ENCODE data around the gene DNAJC11.
A peak's percentile ranks its signal among the peaks of the same experiment; 100 is the strongest.

The DNAJC11 gene

GRCh38 chr1:6619045-6619444, 82.6 kb downstream of the DNAJC11 start:
- no peak for DNase-seq (ENCODE audit: low spot score in 2 of 2)
- H3K9me3 Mint-ChIP-seq = no peaks in the 10 kb centered on the region
- peaks cover 5% of the 10 kb centered on the region for H3K36me3 Mint-ChIP-seq
- no peak for ATAC-seq (ENCODE audit: low read depth)
- H3K4me1 Mint-ChIP-seq = peaks cover 9% of the 10 kb centered on the region
- H3K27ac Mint-ChIP-seq = no peak overlapping the region
- H3K27me3 Mint-ChIP-seq = no peaks in the 10 kb centered on the region
- H3K4me3 Mint-ChIP-seq = no peak overlapping the region

GRCh38 chr1:6614929-6615785, 86.5 kb downstream of the DNAJC11 start:
- ATAC-seq (ENCODE audit: low read depth) = no peak
- no peaks in the 10 kb centered on the region for H3K27me3 Mint-ChIP-seq
- H3K4me3 Mint-ChIP-seq = peak overlapping the region; percentile 70
- peaks cover 2% of the 10 kb centered on the region for H3K36me3 Mint-ChIP-seq
- H3K27ac Mint-ChIP-seq = no peak overlapping the region
- peak in 1 of 2 donors; percentile 35 for DNase-seq (ENCODE audit: low spot score in 2 of 2)
- peaks cover 10% of the 10 kb centered on the region for H3K4me1 Mint-ChIP-seq
- H3K9me3 Mint-ChIP-seq = no peaks in the 10 kb centered on the region

- H3K36me3 Mint-ChIP-seq = no peaks in the 10 kb centered on the region
- no peak overlapping the region for H3K27ac Mint-ChIP-seq
- H3K4me1 Mint-ChIP-seq = peaks cover 10% of the 10 kb centered on the region
- no peaks in the 10 kb centered on the region for H3K9me3 Mint-ChIP-seq
- DNase-seq (ENCODE audit: low spot score in 2 of 2) (peak; percentile 26 to 44), ATAC-seq (ENCODE audit: low read depth) (no peak)
- H3K4me3 Mint-ChIP-seq = peak overlapping the region; percentile 90
- H3K27me3 Mint-ChIP-seq = no peaks in the 10 kb centered on the region
These were observed 87.3 kb downstream of the DNAJC11 start for GRCh38 chr1:6614019-6614928.

GRCh38 chr1:6613361-6614018, 88.1 kb downstream of the DNAJC11 start, which contains the start of gene PHF13:
TSS of gene PHF13 (plus strand) at chr1:6613731. CDS start at chr1:6614067, 336 bp downstream.
- ATAC-seq (ENCODE audit: low read depth) (peak; percentile 92), DNase-seq (ENCODE audit: low spot score in 2 of 2) (peak; percentile 97 to 100)
- Mint-ChIP-seq H3K27ac (peak within 1 kb of the TSS; percentile 81), H3K4me1 (peaks cover 10% of the 10 kb centered on the region), H3K36me3 (no peaks in the 10 kb centered on the region), H3K27me3 (no peaks in the 10 kb centered on the region), H3K4me3 (peak within 1 kb of the TSS; percentile 90), H3K9me3 (no peaks in the 10 kb centered on the region)

- peak; percentile 35 for ATAC-seq (ENCODE audit: low read depth)
- DNase-seq (ENCODE audit: low spot score in 2 of 2) = peak in 1 of 2 donors; percentile 24
- Mint-ChIP-seq H3K4me1 (peaks cover 10% of the 10 kb centered on the region), H3K27ac (peak overlapping the region; percentile 81), H3K4me3 (peak overlapping the region; percentile 90), H3K36me3 (no peaks in the 10 kb centered on the region), H3K27me3 (no peaks in the 10 kb centered on the region), H3K9me3 (no peaks in the 10 kb centered on the region)
These were observed 88.8 kb downstream of the DNAJC11 start for GRCh38 chr1:6612641-6613360.

- peak overlapping the region; percentile 90 for H3K4me3 Mint-ChIP-seq
- H3K4me1 Mint-ChIP-seq = peaks cover 13% of the 10 kb centered on the region
- H3K9me3 Mint-ChIP-seq = no peaks in the 10 kb centered on the region
- ATAC-seq (ENCODE audit: low read depth) (no peak), DNase-seq (ENCODE audit: low spot score in 2 of 2) (no peak)
- no peaks in the 10 kb centered on the region for H3K27me3 Mint-ChIP-seq
- peak overlapping the region; percentile 94 for H3K27ac Mint-ChIP-seq
- no peaks in the 10 kb centered on the region for H3K36me3 Mint-ChIP-seq
These were observed 97.6 kb downstream of the DNAJC11 start for GRCh38 chr1:6603915-6604558.

GRCh38 chr1:6603238-6603914, 98.2 kb downstream of the DNAJC11 start:
- DNase-seq (ENCODE audit: low spot score in 2 of 2) (peak; percentile 54 to 65), ATAC-seq (ENCODE audit: low read depth) (peak; percentile 59)
- Mint-ChIP-seq H3K36me3 (no peaks in the 10 kb centered on the region), H3K4me1 (peaks cover 13% of the 10 kb centered on the region), H3K4me3 (peak overlapping the region; percentile 90), H3K27me3 (no peaks in the 10 kb centered on the region), H3K27ac (peak overlapping the region; percentile 94), H3K9me3 (no peaks in the 10 kb centered on the region)

- H3K27ac Mint-ChIP-seq = peak within 1 kb of the TSS; percentile 94
- H3K4me1 Mint-ChIP-seq = peaks cover 13% of the 10 kb centered on the region
- DNase-seq (ENCODE audit: low spot score in 2 of 2) (peak; percentile 65 to 77), ATAC-seq (ENCODE audit: low read depth) (peak; percentile 64)
- H3K36me3 Mint-ChIP-seq = no peaks in the 10 kb centered on the region
- no peaks in the 10 kb centered on the region for H3K27me3 Mint-ChIP-seq
- no peaks in the 10 kb centered on the region for H3K9me3 Mint-ChIP-seq
- peak within 1 kb of the TSS; percentile 97 for H3K4me3 Mint-ChIP-seq
These were observed 98.9 kb downstream of the DNAJC11 start, which contains the start of gene KLHL21 for GRCh38 chr1:6602669-6603237. TSS of gene KLHL21 (minus strand) at chr1:6602869. CDS start at chr1:6602817, 52 bp downstream.

- no peaks in the 10 kb centered on the region for H3K36me3 Mint-ChIP-seq
- H3K27ac Mint-ChIP-seq = peak overlapping the region; percentile 94
- ATAC-seq (ENCODE audit: low read depth) (peak; percentile 25), DNase-seq (ENCODE audit: low spot score in 2 of 2) (peak in 1 of 2 donors; percentile 44)
- H3K9me3 Mint-ChIP-seq = no peaks in the 10 kb centered on the region
- peaks cover 13% of the 10 kb centered on the region for H3K4me1 Mint-ChIP-seq
- H3K4me3 Mint-ChIP-seq = peak overlapping the region; percentile 97
- no peaks in the 10 kb centered on the region for H3K27me3 Mint-ChIP-seq
These were observed 99.5 kb downstream of the DNAJC11 start for GRCh38 chr1:6601923-6602668.

- DNase-seq (ENCODE audit: low spot score in 2 of 2) (peak; percentile 34 to 48), ATAC-seq (ENCODE audit: low read depth) (peak; percentile 43)
- H3K27ac Mint-ChIP-seq = peak overlapping the region; percentile 90
- H3K27me3 Mint-ChIP-seq = no peaks in the 10 kb centered on the region
- H3K4me3 Mint-ChIP-seq = peak overlapping the region; percentile 97
- H3K36me3 Mint-ChIP-seq = no peaks in the 10 kb centered on the region
- no peaks in the 10 kb centered on the region for H3K9me3 Mint-ChIP-seq
- peaks cover 14% of the 10 kb centered on the region for H3K4me1 Mint-ChIP-seq
These were observed 100.3 kb downstream of the DNAJC11 start for GRCh38 chr1:6601049-6601922.

All from memory B cell (primary cell).